Liver (tissue), 9 donors: ENCODE data around the gene SLC16A10. TPM values are rescaled to one million over a fixed set of nuclear protein-coding genes. Genes with fewer than 3 reads are reported as not detected.

Experiments
- DNase-seq: peaks from one replicate; pipeline ENCODE4 v3.0.0-alpha.2; 2017; ENCODE audit warnings: low spot score
- H3K27ac ChIP-seq, 2 donors: one replicate each; pipeline ENCODE4 v1.7.0; 2013; ENCODE audit warnings: inconsistent platforms in 2 of 2, low read length in 2 of 2, control low read depth in 1 of 2, low read depth in 1 of 2, mild to moderate bottlenecking in 1 of 2
- H3K27me3 ChIP-seq, 4 donors: one replicate each; pipeline versions ENCODE4 v1.6.1 to v1.7.0; 2013; ENCODE audit warnings: low read length in 3 of 4, inconsistent platforms in 1 of 4, mild to moderate bottlenecking in 1 of 4, moderate library complexity in 1 of 4; ENCODE audit not compliant: control insufficient read depth in 4 of 4, insufficient read depth in 4 of 4
- H3K36me3 ChIP-seq, 4 donors: one replicate each; pipeline versions ENCODE4 v1.6.1 to v1.7.0; 2013; ENCODE audit warnings: low read length in 3 of 4, mild to moderate bottlenecking in 3 of 4, low read depth in 1 of 4, moderate library complexity in 1 of 4; ENCODE audit not compliant: control insufficient read depth in 4 of 4, insufficient read depth in 3 of 4
- H3K4me1 ChIP-seq, 4 donors: one replicate each; pipeline versions ENCODE4 v1.6.1 to v1.7.0; 2013; ENCODE audit warnings: low read length in 3 of 4, mild to moderate bottlenecking in 3 of 4, moderate library complexity in 1 of 4; ENCODE audit not compliant: control insufficient read depth in 4 of 4, insufficient read depth in 4 of 4
- H3K4me3 ChIP-seq, 3 donors: one replicate each; pipeline versions ENCODE4 v1.6.1 to v1.7.0; 2013; ENCODE audit warnings: low read length in 3 of 3, control low read depth in 1 of 3, low read depth in 1 of 3, mild to moderate bottlenecking in 1 of 3
- H3K9ac ChIP-seq, 2 donors: one replicate each; pipeline ENCODE4 v1.7.0; 2013; ENCODE audit warnings: low read length in 2 of 2, mild to moderate bottlenecking in 2 of 2, moderate library complexity in 2 of 2, control low read depth in 1 of 2, low read depth in 1 of 2
- H3K9me3 ChIP-seq, 4 donors: one replicate each; pipeline versions ENCODE4 v1.6.1 to v1.7.0; 2013; ENCODE audit warnings: low read length in 3 of 4; ENCODE audit not compliant: control insufficient read depth in 4 of 4
- EGR1 ChIP-seq, 2 donors: IDR thresholded peaks; 2 replicates each; pipeline ENCODE4 v1.6.1; 2016 to 2018; ENCODE audit warnings: antibody characterized with exemption in 2 of 2, low read depth in 2 of 2
- FOXA1 ChIP-seq: IDR thresholded peaks from 2 replicates; pipeline ENCODE4 v1.6.1; 2016; ENCODE audit warnings: antibody characterized with exemption
- FOXA2 ChIP-seq: IDR thresholded peaks from 2 replicates; pipeline ENCODE4 v1.6.1; 2016; ENCODE audit warnings: antibody characterized with exemption
- GABPA ChIP-seq, 2 donors: IDR thresholded peaks in 1 of 2; conservative IDR thresholded peaks in 1 of 2; 2 replicates each; pipeline ENCODE4 v1.6.1; 2016; ENCODE audit warnings: antibody characterized with exemption in 2 of 2, mild to moderate bottlenecking in 1 of 2, moderate library complexity in 1 of 2
- HNF4A ChIP-seq, 2 donors: conservative IDR thresholded peaks; 2 replicates each; pipeline ENCODE4 v1.6.1; 2016; ENCODE audit warnings: antibody characterized with exemption in 2 of 2, mild to moderate bottlenecking in 2 of 2
- HNF4G ChIP-seq: IDR thresholded peaks from 2 replicates; pipeline ENCODE4 v1.6.1; 2016; ENCODE audit warnings: antibody characterized with exemption
- JUND ChIP-seq, 2 donors: IDR thresholded peaks; 2 replicates each; pipeline ENCODE4 v1.6.1; 2016; ENCODE audit warnings: antibody characterized with exemption in 2 of 2
- NR2F2 ChIP-seq: IDR thresholded peaks from 2 replicates; pipeline ENCODE4 v1.6.1; 2016; ENCODE audit warnings: antibody characterized with exemption
- RAD21 ChIP-seq, 2 donors: IDR thresholded peaks; 2 replicates each; pipeline ENCODE4 v1.6.1; 2016; ENCODE audit warnings: antibody characterized with exemption in 2 of 2, mild to moderate bottlenecking in 2 of 2
- RXRA ChIP-seq, 2 donors: IDR thresholded peaks; 2 replicates each; pipeline ENCODE4 v1.6.1; 2017 to 2018; ENCODE audit warnings: antibody characterized with exemption in 2 of 2, mild to moderate bottlenecking in 1 of 2
- SP1 ChIP-seq: IDR thresholded peaks from 2 replicates; pipeline ENCODE4 v1.6.1; 2018; ENCODE audit warnings: antibody characterized with exemption, mild to moderate bottlenecking
- TAF1 ChIP-seq: conservative IDR thresholded peaks from 2 replicates; pipeline ENCODE4 v1.6.1; 2016; ENCODE audit warnings: antibody characterized with exemption, mild to moderate bottlenecking
- YY1 ChIP-seq: IDR thresholded peaks from 2 replicates; pipeline ENCODE4 v1.6.1; 2016; ENCODE audit warnings: antibody characterized with exemption, mild to moderate bottlenecking
- WGBS: extraction: QIAGEN DNeasy Blood & Tissue Kit; methylation state at CpG from one replicate; pipeline ENCODE4 v1.1.7; 2013; 5-methylcytosine and 5-hydroxymethylcytosine counted together
- polyA plus RNA-seq, 2 donors: library from polyadenylated mRNA; stranded (reverse) in 1 of 2; unstranded in 1 of 2; fragments of 200-250 nt in 1 of 2; fragments of >200 nt in 1 of 2; fragmentation: Nextera tagmentation in 1 of 2; extraction: Ambion mirVana in 1 of 2; gene quantifications; one replicate each; pipeline versions ENCODE4 v1.2.1 to v1.2.3, GENCODE V29; 2013 to 2015
- total RNA-seq, 2 donors: library from RNA; depleted of rRNA; stranded (reverse); fragments of >200 nt; gene quantifications; one replicate each; pipeline ENCODE4 v1.2.3, GENCODE V29; 2014
- TF ChIP-seq, protein P1 (sequence below): fragments of 150-350 bp; IDR thresholded peaks from 2 replicates; pipeline ENCODE4 v1.5.1; 2017; ENCODE audit warnings: improper control_type of control experiment, low read depth, low read length; ENCODE audit not compliant: missing input control
- TF ChIP-seq, protein P2 (sequence below): IDR thresholded peaks from 2 replicates; pipeline ENCODE4 v1.6.1; 2016; ENCODE audit warnings: antibody characterized with exemption, mild to moderate bottlenecking
- TF ChIP-seq, protein P3 (sequence below): IDR thresholded peaks from 2 replicates; pipeline ENCODE4 v1.6.1; 2016; ENCODE audit warnings: antibody characterized with exemption
- TF ChIP-seq, protein P4 (sequence below): IDR thresholded peaks from 2 replicates; pipeline ENCODE4 v1.6.1; 2016; ENCODE audit warnings: antibody characterized with exemption
- TF ChIP-seq, protein P5 (sequence below): IDR thresholded peaks from 2 replicates; pipeline ENCODE4 v1.6.1; 2016; ENCODE audit warnings: antibody characterized with exemption
- donor health status: healthy.
- donor health status: healthy.
- donor health status: healthy.
- donor health status: healthy.
- donor health status: healthy.

SLC16A10 gene
- total and polyA plus RNA-seq, 4 donors: 1.8 to 16.7 (median 8.4) TPM

DNA sequence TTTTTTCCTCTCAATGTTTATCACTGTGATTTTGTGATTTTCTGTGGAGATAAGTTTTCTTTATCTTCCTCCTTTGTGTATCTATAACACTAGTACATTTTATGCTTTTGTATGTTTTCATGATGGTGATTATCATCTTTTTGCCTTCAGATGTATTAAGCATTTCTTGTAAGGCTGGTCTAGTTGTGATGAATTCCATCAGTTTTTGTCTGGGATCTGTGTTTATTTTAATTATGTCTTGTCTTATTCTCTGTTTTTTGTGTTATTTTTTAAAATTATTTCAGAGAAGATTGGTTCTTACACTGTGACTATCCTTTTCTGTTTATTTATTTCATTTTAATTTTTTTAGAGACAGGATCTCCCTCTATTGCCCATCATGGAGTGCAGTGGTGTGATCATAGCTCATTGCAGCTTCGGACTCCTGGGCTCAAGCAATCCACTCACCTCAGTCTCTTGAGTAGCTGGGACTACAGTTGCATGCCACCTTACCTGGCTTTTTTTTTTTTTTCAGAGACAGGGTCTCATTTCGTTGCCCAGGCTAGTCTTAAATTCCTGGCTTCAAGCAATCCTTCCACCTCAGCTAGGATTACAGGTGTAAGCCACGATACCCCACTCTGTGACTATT is 187.4 kb downstream of the SLC16A10 start:
- 98% methylated on average over 3 of the region's 3 CpGs for WGBS
- H3K27ac ChIP-seq: no peak overlapping the region

More for the DNA sequence above, 187.4 kb downstream of the SLC16A10 start:
- Histone ChIP-seq H3K9ac (no peak overlapping the region), H3K36me3 (peaks cover 6 to 28% (median 21%) of the 10 kb centered on the region in 4 donors), H3K9me3 (peaks cover 0 to 6% (median 3%) of the 10 kb centered on the region in 4 donors), H3K4me3 (no peak overlapping the region), H3K4me1 (peaks cover 2 to 23% (median 18%) of the 10 kb centered on the region in 4 donors), H3K27me3 (no peaks in the 10 kb centered on the region)
- no peak for DNase-seq
- TF ChIP-seq JUND (IDR thresholded peaks at IDR 0.05) (no peak), FOXA2 (no peak), RAD21 (IDR thresholded peaks at IDR 0.05) (no peak), GABPA (IDR thresholded peaks at IDR 0.05 in 1 of 2, conservative IDR thresholded peaks at IDR 0.05 in 1 of 2) (no peak), FOXA1 (no peak), YY1 (no peak), NR2F2 (no peak), TAF1 (no peak), EGR1 (IDR thresholded peaks at IDR 0.05; ENCODE audit: low read depth in 2 of 2) (no peak), SP1 (no peak), RXRA (IDR thresholded peaks at IDR 0.05) (no peak), HNF4G (no peak), HNF4A (conservative IDR thresholded peaks at IDR 0.05) (no peak)
- TF ChIP-seq, protein P1, sequence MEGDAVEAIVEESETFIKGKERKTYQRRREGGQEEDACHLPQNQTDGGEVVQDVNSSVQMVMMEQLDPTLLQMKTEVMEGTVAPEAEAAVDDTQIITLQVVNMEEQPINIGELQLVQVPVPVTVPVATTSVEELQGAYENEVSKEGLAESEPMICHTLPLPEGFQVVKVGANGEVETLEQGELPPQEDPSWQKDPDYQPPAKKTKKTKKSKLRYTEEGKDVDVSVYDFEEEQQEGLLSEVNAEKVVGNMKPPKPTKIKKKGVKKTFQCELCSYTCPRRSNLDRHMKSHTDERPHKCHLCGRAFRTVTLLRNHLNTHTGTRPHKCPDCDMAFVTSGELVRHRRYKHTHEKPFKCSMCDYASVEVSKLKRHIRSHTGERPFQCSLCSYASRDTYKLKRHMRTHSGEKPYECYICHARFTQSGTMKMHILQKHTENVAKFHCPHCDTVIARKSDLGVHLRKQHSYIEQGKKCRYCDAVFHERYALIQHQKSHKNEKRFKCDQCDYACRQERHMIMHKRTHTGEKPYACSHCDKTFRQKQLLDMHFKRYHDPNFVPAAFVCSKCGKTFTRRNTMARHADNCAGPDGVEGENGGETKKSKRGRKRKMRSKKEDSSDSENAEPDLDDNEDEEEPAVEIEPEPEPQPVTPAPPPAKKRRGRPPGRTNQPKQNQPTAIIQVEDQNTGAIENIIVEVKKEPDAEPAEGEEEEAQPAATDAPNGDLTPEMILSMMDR: no peak
- TF ChIP-seq, protein P2, sequence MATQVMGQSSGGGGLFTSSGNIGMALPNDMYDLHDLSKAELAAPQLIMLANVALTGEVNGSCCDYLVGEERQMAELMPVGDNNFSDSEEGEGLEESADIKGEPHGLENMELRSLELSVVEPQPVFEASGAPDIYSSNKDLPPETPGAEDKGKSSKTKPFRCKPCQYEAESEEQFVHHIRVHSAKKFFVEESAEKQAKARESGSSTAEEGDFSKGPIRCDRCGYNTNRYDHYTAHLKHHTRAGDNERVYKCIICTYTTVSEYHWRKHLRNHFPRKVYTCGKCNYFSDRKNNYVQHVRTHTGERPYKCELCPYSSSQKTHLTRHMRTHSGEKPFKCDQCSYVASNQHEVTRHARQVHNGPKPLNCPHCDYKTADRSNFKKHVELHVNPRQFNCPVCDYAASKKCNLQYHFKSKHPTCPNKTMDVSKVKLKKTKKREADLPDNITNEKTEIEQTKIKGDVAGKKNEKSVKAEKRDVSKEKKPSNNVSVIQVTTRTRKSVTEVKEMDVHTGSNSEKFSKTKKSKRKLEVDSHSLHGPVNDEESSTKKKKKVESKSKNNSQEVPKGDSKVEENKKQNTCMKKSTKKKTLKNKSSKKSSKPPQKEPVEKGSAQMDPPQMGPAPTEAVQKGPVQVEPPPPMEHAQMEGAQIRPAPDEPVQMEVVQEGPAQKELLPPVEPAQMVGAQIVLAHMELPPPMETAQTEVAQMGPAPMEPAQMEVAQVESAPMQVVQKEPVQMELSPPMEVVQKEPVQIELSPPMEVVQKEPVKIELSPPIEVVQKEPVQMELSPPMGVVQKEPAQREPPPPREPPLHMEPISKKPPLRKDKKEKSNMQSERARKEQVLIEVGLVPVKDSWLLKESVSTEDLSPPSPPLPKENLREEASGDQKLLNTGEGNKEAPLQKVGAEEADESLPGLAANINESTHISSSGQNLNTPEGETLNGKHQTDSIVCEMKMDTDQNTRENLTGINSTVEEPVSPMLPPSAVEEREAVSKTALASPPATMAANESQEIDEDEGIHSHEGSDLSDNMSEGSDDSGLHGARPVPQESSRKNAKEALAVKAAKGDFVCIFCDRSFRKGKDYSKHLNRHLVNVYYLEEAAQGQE: no peak
- TF ChIP-seq, protein P3, sequence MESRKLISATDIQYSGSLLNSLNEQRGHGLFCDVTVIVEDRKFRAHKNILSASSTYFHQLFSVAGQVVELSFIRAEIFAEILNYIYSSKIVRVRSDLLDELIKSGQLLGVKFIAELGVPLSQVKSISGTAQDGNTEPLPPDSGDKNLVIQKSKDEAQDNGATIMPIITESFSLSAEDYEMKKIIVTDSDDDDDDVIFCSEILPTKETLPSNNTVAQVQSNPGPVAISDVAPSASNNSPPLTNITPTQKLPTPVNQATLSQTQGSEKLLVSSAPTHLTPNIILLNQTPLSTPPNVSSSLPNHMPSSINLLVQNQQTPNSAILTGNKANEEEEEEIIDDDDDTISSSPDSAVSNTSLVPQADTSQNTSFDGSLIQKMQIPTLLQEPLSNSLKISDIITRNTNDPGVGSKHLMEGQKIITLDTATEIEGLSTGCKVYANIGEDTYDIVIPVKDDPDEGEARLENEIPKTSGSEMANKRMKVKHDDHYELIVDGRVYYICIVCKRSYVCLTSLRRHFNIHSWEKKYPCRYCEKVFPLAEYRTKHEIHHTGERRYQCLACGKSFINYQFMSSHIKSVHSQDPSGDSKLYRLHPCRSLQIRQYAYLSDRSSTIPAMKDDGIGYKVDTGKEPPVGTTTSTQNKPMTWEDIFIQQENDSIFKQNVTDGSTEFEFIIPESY: no peak
- TF ChIP-seq, protein P4, sequence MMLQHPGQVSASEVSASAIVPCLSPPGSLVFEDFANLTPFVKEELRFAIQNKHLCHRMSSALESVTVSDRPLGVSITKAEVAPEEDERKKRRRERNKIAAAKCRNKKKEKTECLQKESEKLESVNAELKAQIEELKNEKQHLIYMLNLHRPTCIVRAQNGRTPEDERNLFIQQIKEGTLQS: no peak
- TF ChIP-seq, protein P5, sequence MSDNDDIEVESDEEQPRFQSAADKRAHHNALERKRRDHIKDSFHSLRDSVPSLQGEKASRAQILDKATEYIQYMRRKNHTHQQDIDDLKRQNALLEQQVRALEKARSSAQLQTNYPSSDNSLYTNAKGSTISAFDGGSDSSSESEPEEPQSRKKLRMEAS: no peak
